ENCODE results near the gene MACIR. TPM values are rescaled to one million over a fixed set of nuclear protein-coding genes. Genes with fewer than 3 reads are reported as not detected.

Gene MACIR
- 1 to 10 TPM; 5.2 to 5.7 TPM for total RNA-seq

DNA sequence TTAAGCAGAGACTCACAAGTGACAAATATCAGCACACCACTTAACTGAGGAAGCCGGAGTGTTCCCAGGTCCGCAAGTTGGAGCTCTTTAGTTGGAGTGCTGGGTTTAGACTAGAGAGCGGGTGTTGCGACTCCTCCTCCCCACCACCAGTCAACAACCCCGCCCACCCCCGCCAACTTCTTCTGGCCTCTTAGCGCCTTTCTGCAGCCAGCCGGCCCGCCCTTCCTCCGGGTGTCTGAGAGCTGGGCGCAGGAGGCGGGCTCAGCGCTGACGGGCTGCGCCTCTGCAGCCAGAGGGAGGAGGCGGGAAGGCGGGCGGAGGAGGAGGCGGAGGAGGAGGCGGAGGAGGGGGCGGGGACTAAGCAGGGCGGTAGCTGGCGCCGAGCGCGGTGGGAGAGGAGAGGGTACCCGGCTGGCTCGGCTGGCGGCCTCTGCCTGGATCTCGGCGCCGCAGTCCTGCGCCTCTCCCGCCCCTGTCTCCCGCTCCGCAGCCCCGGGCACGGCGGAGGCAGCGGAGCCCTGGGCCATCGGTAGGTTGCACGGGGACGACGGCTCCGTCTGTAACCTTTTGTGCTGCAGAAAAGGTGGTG is at the start of gene MACIR:
Gene MACIR, plus strand, starts transcription at position 396 of the 589 bp plus-strand sequence. CDS start 17,157 bp downstream, outside the sequence.

Other genes with a start within 250 kb of the MACIR start
- 1 to 10 TPM; 7.4 to 7.5 TPM for gene GIN1, start 138.6 kb upstream of the MACIR start, total RNA-seq
- gene PPIP5K2, start 138.5 kb upstream of the MACIR start, total RNA-seq, result 10 to 100 TPM; 58.1 to 64.2 TPM

All from activated naive CD4-positive, alpha-beta T cell treated with anti-CD3 and anti-CD28 coated beads, Interleukin-2, amount 10 ng/mL, durations not matched to agents 5 hours and 36 hours (primary cell).